SJCRH30 (cell line): ENCODE results near the gene SHMT2. TPM values are rescaled to one million over a fixed set of nuclear protein-coding genes. Genes with fewer than 3 reads are reported as not detected.
A peak's percentile ranks its signal among the peaks of the same experiment; 100 is the strongest.

Experiments used
- DNase-seq, 2 experiments: peaks; one replicate each; pipeline ENCODE4 v3.0.0-alpha.2; 2015 to 2020
- H3K27ac ChIP-seq: fragments of 250-450 bp; sonication (Bioruptor Pico); 2 replicates; pipeline ENCODE4 v1.5.1; 2020; ENCODE audit warnings: mild to moderate bottlenecking, moderate library complexity
- H3K27me3 ChIP-seq: fragments of 250-450 bp; sonication (Bioruptor Pico); 2 replicates; pipeline ENCODE4 v1.5.1; 2020; ENCODE audit warnings: mild to moderate bottlenecking, moderate library complexity
- H3K36me3 ChIP-seq: fragments of 250-450 bp; sonication (Bioruptor Pico); 2 replicates; pipeline ENCODE4 v1.5.1; 2020; ENCODE audit warnings: mild to moderate bottlenecking, moderate library complexity
- H3K4me1 ChIP-seq: fragments of 250-450 bp; sonication (Bioruptor Pico); 2 replicates; pipeline ENCODE4 v1.5.1; 2020; ENCODE audit warnings: mild to moderate bottlenecking, moderate library complexity
- H3K4me3 ChIP-seq: fragments of 250-450 bp; sonication (Bioruptor Pico); 2 replicates; pipeline ENCODE4 v1.5.1; 2020; ENCODE audit warnings: mild to moderate bottlenecking, moderate library complexity
- H3K9me3 ChIP-seq: fragments of 250-450 bp; sonication (Bioruptor Pico); replicated peaks from 2 replicates; pipeline ENCODE4 v1.5.1; 2020; ENCODE audit warnings: mild to moderate bottlenecking, moderate library complexity
- total RNA-seq: library from RNA; depleted of rRNA; stranded (reverse); fragments of >200 nt; shearing (Covaris generic); gene quantifications from 2 replicates; pipeline ENCODE4 v1.2.3, GENCODE V29; 2014

The SHMT2 gene
- total RNA-seq, 1 experiment from 2014 or later, result 1,712 TPM

DNA sequence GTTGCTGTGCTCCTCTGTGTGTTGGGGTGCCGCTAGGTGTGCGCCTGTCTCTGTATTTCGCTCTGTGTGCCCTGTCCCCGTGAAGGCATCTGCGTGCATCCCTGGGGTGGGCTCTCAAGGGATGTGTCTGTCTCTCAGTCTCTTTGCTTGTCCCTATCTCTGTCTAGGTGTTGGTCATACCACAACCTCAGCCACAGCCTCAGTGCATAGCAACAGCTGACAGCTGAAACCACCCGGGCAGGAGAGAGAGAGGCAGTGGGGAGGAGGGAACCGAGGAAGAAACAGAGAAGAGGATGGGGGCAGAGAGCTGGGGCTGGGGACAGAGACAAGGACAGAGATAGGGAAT is 13.9 kb upstream of the SHMT2 start:
- H3K9me3 ChIP-seq, result no peaks in the 10 kb centered on the region
- peak overlapping the region; percentile 70 for H3K4me3 ChIP-seq
- H3K27ac ChIP-seq, result no peak overlapping the region
- peak; percentile 96 to 98 for DNase-seq
- H3K4me1 ChIP-seq, result peaks cover 39% of the 10 kb centered on the region
- H3K36me3 ChIP-seq, result no peaks in the 10 kb centered on the region
- peaks cover 16% of the 10 kb centered on the region for H3K27me3 ChIP-seq

DNA sequence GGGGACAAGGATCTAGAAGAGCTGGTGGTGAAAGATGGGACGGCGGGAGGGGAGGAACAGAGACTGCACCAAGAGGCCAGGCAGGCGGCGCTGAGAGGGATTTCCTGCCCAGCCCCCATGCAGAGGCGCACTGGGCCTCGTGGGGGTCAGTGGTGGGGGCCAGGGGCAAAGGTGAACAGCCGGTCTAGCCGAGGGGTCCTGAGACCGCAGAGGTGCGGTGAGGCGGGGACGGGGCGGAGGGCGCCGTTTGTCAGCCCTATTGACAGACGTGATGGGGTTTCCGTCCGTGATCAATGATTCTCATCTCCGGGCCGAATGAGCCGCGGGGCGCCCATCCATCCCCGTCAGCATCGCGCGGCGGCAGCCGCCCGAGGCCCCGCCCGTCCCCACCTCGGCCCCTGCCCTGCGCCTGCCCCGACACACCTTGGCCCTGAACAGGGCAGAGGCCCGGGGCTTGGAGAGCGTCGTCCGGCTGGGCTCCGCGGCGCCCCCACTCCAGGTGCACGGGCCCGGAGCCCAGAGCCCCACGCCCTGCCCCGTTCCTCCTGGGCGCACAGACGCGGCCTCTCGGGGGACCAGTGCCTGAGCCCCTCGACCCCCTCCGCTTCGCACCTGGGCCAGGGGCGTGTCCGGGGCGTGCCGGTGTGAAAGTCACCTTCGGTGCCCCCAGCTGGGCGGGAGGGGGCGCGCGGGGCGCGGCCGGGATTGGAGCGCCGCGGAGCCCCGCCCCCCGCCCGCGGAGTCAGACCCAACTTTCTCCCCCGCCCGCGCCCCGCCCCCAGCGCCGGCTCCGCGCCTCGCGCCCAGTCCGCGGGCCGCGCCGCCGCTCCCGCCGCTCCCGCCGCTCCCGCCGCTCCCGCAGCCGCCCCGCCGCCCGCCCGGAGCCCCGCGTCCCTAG is 13.2 kb upstream of the SHMT2 start, which contains the start of gene NXPH4:
Gene NXPH4 (plus strand): TSS at position 781 of the 898 bp plus-strand sequence. CDS start 176 bp downstream, outside the sequence.
- Histone ChIP-seq H3K27me3 (peaks cover 16% of the 10 kb centered on the region), H3K27ac (no peak within 1 kb of the TSS), H3K36me3 (no peaks in the 10 kb centered on the region), H3K4me3 (peak within 1 kb of the TSS; percentile 70), H3K4me1 (peaks cover 39% of the 10 kb centered on the region), H3K9me3 (no peaks in the 10 kb centered on the region)
- DNase-seq, result peak; percentile 94 to 97

GRCh38 chr12:57216921-57217879 is 12.3 kb upstream of the SHMT2 start:
- no peaks in the 10 kb centered on the region for H3K9me3 ChIP-seq
- peaks cover 39% of the 10 kb centered on the region for H3K4me1 ChIP-seq
- H3K4me3 ChIP-seq, result peak overlapping the region; percentile 70
- H3K27ac ChIP-seq, result no peak overlapping the region
- H3K27me3 ChIP-seq, result peaks cover 16% of the 10 kb centered on the region
- H3K36me3 ChIP-seq, result no peaks in the 10 kb centered on the region
- DNase-seq, result peak; percentile 89 to 94

- H3K4me1 ChIP-seq, result peaks cover 39% of the 10 kb centered on the region
- no peaks in the 10 kb centered on the region for H3K9me3 ChIP-seq
- peaks cover 16% of the 10 kb centered on the region for H3K27me3 ChIP-seq
- no peak overlapping the region; the same call in 1 of the 2 replicates for H3K4me3 ChIP-seq
- H3K27ac ChIP-seq, result no peak overlapping the region
- no peaks in the 10 kb centered on the region for H3K36me3 ChIP-seq
- peak in 1 of 2 experiments; percentile 86 for DNase-seq
These were observed 11.3 kb upstream of the SHMT2 start for GRCh38 chr12:57218030-57218853.

- peaks cover 16% of the 10 kb centered on the region for H3K27me3 ChIP-seq
These were observed 10.1 kb upstream of the SHMT2 start for GRCh38 chr12:57219205-57219992.

GRCh38 chr12:57219993-57220754 is 9.3 kb upstream of the SHMT2 start:
- peaks cover 16% of the 10 kb centered on the region for H3K27me3 ChIP-seq
- no peak for DNase-seq
- H3K36me3 ChIP-seq, result no peaks in the 10 kb centered on the region
- H3K9me3 ChIP-seq, result no peaks in the 10 kb centered on the region
- H3K4me1 ChIP-seq, result peaks cover 25% of the 10 kb centered on the region
- no peak overlapping the region for H3K27ac ChIP-seq
- H3K4me3 ChIP-seq, result no peak overlapping the region

More at GRCh38 chr12:57219205-57219992, 10.1 kb upstream of the SHMT2 start:
- no peak overlapping the region for H3K27ac ChIP-seq
- DNase-seq, result no peak
- no peaks in the 10 kb centered on the region for H3K9me3 ChIP-seq
- H3K4me1 ChIP-seq, result peaks cover 30% of the 10 kb centered on the region
- H3K4me3 ChIP-seq, result no peak overlapping the region
- no peaks in the 10 kb centered on the region for H3K36me3 ChIP-seq

DNA sequence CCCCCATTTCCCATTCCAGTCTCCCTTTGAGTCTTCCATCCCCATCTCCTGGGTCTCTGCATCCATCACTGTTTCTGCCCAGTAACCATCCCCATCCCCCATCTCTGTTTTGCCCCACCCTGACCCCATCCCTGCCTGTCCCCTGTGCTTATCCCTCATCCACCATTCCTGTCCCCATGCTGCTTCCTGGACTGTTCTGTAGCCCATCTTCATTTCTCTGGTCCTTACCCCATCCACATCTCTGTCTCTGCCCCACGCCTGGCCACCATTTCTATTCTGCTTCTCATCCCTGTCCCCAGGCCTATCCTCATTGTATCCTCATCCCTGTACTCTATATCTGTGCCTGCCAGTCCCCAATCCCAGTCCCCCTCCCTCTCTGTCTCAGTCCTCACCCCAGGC is 8.7 kb upstream of the SHMT2 start:
- H3K27ac ChIP-seq, result no peak overlapping the region
- H3K9me3 ChIP-seq, result no peaks in the 10 kb centered on the region
- H3K27me3 ChIP-seq, result peaks cover 16% of the 10 kb centered on the region
- H3K4me1 ChIP-seq, result peaks cover 19% of the 10 kb centered on the region
- H3K36me3 ChIP-seq, result no peaks in the 10 kb centered on the region
- no peak overlapping the region for H3K4me3 ChIP-seq
- DNase-seq, result no peak

DNA sequence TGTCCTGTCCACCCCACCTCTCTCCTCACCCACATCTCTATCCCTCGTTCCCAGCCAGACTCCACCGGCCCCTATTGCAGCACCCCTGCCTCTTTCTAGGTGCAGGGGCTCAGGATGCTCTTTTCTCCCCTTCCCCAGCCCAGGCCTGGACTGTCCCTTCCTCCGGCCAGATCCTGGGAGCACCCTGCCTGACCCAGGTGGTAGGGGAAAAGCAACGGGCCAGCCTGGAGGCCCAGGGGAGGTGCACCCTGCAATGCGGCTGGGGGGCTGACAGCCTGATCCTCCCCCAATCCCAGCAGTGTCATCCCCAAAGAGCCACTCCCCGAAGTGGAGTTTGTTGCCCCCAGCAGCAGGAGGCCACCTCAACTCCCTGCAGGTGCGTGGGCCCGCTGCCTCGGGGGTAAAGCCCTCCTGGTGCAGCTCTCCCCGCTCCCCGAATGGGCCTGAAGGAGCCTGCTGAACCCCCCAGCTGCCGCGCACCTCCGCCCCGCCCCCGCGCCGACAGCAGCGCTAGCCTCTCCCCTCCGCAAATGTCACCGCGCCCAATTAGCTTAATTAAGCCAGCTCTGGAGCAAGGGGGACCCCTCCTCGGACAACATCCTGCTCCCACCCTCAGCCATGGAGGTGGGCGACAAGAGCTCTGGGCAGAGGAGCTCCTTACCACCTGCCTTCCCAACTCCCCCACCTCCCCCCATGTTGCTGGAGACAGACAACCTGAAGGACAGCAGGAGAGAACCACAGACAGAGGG is 8.2 kb upstream of the SHMT2 start:
- Histone ChIP-seq H3K36me3 (no peaks in the 10 kb centered on the region), H3K27ac (no peak overlapping the region), H3K27me3 (peaks cover 16% of the 10 kb centered on the region), H3K4me1 (peaks cover 17% of the 10 kb centered on the region), H3K9me3 (no peaks in the 10 kb centered on the region), H3K4me3 (no peak overlapping the region)
- DNase-seq, result no peak

DNA sequence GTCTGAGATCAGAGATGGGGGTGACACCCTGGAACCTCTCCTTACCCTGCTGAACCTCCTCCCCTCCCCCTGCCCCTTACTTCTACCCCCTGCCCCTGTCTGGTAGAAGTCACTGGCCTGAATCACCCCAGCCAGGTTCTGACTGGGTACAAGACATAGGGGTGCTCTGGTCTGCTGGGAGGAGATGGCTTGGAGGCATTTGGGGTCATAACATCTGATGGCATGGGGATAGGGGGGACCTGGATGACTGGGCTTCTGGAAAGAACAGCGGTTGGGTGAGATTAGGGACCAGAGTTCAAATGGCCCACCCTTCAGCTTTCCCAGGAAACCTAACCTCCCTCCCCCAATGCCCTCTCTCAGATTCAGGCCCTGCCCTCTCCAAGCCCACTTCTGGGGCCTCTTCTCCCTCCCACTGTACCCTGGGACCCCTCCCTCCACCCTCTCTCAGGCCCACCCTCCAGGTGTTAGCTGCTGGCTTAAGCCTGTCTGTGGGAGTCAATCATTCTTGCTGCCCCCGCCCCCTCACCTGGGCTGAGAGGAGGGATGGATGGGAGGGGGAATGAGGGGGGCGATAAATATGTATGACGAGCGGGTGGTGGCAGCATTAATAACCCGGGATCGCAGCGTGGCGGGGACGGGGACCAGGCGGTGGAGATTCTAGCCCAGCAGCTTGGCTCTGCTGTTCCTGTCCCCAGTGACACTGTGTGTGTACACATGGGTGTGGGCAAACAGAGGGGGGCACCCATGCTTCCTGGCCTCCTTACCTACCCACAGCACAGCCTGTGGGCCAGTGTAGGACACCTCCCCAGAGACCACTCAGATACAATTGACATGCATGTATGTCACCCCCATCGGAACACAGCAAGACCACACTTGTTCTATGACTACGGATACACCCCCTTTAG is 7.0 kb upstream of the SHMT2 start:
- no peak for DNase-seq
- Histone ChIP-seq H3K4me1 (peaks cover 19% of the 10 kb centered on the region), H3K9me3 (no peaks in the 10 kb centered on the region), H3K27me3 (peaks cover 13% of the 10 kb centered on the region), H3K27ac (no peak overlapping the region), H3K4me3 (no peak overlapping the region), H3K36me3 (no peaks in the 10 kb centered on the region)

DNA sequence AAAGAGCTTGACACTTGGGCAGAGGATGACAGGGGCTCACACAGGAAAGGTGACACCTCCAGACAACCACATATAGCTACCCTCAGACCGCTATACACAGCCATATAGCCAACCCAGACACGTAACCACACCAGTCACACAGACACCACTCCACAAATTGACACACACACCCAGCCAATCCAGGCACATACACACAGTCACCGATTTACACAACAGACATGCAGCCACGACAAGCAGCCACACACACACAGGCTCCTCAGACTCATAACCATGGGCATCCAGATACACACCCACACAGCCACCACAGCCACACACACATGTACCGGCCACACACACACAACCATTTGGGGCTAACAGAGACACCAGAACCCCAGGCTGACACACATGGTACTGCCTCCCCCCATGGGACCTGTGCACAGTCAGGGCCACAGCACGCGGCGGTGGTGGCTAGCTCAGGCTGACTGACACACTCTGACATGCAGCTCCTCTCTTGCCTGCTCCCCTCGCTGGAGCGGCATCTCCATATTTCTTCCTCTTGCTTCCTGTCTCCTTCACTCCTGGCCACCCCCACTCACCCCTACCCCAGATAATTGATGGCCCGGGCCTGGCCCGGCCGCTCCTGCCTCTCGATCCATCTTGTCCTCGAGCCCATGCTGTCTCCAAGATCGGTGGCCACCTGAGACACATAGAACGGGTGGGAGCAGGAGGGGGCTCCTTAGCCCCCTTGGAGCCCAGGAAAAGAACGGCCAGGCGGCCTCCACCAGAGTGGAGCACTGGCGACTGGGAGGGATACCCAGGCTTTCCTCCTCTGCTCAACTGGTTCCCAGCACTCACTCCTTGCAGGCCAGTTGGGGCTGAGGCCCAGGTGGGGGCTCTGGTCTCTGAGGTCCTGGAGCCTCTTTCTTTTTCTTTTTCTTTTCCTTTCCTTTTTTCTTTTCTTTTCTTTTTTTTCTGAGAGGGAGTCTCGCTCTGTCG is 6.0 kb upstream of the SHMT2 start:
- no peaks in the 10 kb centered on the region for H3K36me3 ChIP-seq
- H3K4me3 ChIP-seq, result no peak overlapping the region
- DNase-seq, result peak in 1 of 2 experiments; percentile 64
- no peak overlapping the region for H3K27ac ChIP-seq
- H3K4me1 ChIP-seq, result peaks cover 11% of the 10 kb centered on the region
- H3K27me3 ChIP-seq, result peaks cover 7% of the 10 kb centered on the region; the same call in 1 of the 2 replicates
- no peaks in the 10 kb centered on the region for H3K9me3 ChIP-seq
